Measurements from ENCODE around the gene HPS4.

DNA sequence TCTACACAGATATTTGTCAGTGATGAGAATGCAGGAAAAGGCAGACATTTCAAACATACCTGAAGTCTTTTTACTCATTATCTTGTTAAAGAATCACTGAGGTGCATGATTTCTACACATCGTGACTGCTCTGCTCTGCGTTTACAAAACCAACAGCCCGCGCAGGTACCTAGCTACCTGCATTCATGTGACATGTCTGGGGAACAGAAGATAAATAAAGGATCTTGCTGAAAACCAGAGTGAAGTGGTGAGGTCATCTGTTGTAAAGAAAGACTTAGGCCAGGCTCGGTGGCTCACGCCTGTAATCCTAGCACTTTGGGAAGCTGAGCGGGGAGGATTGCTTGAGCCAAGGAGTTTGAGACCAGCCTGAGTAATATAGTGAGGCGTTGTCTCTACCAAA is 38.8 kb downstream of the HPS4 start:
- TF ChIP-seq RAD21 (IDR thresholded peaks at IDR 0.05; ENCODE audit: low read length): no peak
- TF ChIP-seq SMC3 (IDR thresholded peaks at IDR 0.05; ENCODE audit: low read depth, low read length): no peak

Data from SK-N-SH (cell line).